ENCODE measurements around the gene NT5DC2. TPM values are rescaled to one million over a fixed set of nuclear protein-coding genes. Genes with fewer than 3 reads are reported as not detected.

The NT5DC2 gene
- total and polyA plus RNA-seq, 10 of the 15 experiments (the other 5 are each of a cell fraction or from before 2014, with no cell fraction given) = 21.6 to 135 (median 66.8) TPM

GRCh38 chr3:52494445-52494844 is 39.2 kb downstream of the NT5DC2 start:
- DNase-seq (ENCODE audit: low read depth, low spot score) (no peak), ATAC-seq (no peak), FAIRE-seq (no peak)
- ChIA-PET RAD21 (ENCODE audit: unreplicated experiment) (no interaction called here), CTCF (interaction anchor here (0.7 kb wide), 1 partner anchor 13 kb away, joined by 3 read pairs; no protein-coding TSS in a partner anchor), SMC1A (ENCODE audit: uncharacterized antibody, unreplicated experiment) (no interaction called here), POLR2A (no interaction called here)
- Histone ChIP-seq H3K9me3 (replicated peaks; ENCODE audit: control insufficient read depth, insufficient read depth, low read length) (no peaks in the 10 kb centered on the region), H3K79me2 (ENCODE audit: control insufficient read depth, insufficient read depth, low read length) (no peaks in the 10 kb centered on the region), H3K27ac (ENCODE audit: control insufficient read depth, insufficient read depth) (no peak overlapping the region), H2AFZ (ENCODE audit: control insufficient read depth, low read depth, low read length) (no peak overlapping the region), H3K4me3 (no peak overlapping the region), H3K4me1 (ENCODE audit: control insufficient read depth, insufficient read depth, low read length) (no peaks in the 10 kb centered on the region), H3K27me3 (replicated peaks in 1 of 2; ENCODE audit: control insufficient read depth in 2 of 2, insufficient read depth in 2 of 2, low read length in 1 of 2) (no peaks in the 10 kb centered on the region), H3K36me3 (ENCODE audit: control insufficient read depth in 2 of 2, insufficient read depth in 2 of 2, low read length in 1 of 2) (peaks cover 0 to 15% of the 10 kb centered on the region in 2 experiments; a peak in 3 of 4 replicates), H4K20me1 (ENCODE audit: control insufficient read depth, insufficient read depth) (no peaks in the 10 kb centered on the region), H3K4me2 (ENCODE audit: control insufficient read depth, insufficient read depth) (no peak overlapping the region), H3K9ac (ENCODE audit: control insufficient read depth, insufficient read depth, low read length) (no peak overlapping the region)
- in situ Hi-C loops (cut with MboI) = no loop called here
- 89% methylated on average over 7 of the region's 7 CpGs for WGBS (ENCODE audit: insufficient coverage, insufficient replicate concordance, low lambda C conversion rate, missing lambda C conversion rate)
- no TSS peak for BruUV-seq (replicated peaks)
- intact Hi-C loops (cut with micrococcal nuclease; ENCODE audit: unreplicated experiment) = no loop called here
- TF ChIP-seq, protein P1, sequence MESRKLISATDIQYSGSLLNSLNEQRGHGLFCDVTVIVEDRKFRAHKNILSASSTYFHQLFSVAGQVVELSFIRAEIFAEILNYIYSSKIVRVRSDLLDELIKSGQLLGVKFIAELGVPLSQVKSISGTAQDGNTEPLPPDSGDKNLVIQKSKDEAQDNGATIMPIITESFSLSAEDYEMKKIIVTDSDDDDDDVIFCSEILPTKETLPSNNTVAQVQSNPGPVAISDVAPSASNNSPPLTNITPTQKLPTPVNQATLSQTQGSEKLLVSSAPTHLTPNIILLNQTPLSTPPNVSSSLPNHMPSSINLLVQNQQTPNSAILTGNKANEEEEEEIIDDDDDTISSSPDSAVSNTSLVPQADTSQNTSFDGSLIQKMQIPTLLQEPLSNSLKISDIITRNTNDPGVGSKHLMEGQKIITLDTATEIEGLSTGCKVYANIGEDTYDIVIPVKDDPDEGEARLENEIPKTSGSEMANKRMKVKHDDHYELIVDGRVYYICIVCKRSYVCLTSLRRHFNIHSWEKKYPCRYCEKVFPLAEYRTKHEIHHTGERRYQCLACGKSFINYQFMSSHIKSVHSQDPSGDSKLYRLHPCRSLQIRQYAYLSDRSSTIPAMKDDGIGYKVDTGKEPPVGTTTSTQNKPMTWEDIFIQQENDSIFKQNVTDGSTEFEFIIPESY (IDR thresholded peaks at IDR 0.05) = no peak
- TF ChIP-seq EZH2 (IDR thresholded peaks at IDR 0.05; ENCODE audit: borderline replicate concordance, control insufficient read depth, low read depth, low read length) = no peak
- no peak for TF ChIP-seq BHLHE40 (IDR thresholded peaks at IDR 0.05; ENCODE audit: borderline replicate concordance in 1 of 2, low read depth in 2 of 2, low read length in 1 of 2)
- TF ChIP-seq ASH2L (IDR thresholded peaks at IDR 0.05; ENCODE audit: borderline replicate concordance, low read depth) = no peak
- TF ChIP-seq SUPT20H (IDR thresholded peaks at IDR 0.05; ENCODE audit: borderline replicate concordance, control insufficient read depth, low read depth, low read length) = no peak
- no peak for TF ChIP-seq MEF2B (IDR thresholded peaks at IDR 0.05; ENCODE audit: partially characterized antibody, poor library complexity, severe bottlenecking)
- no peak for TF ChIP-seq MXI1 (IDR thresholded peaks at IDR 0.05; ENCODE audit: low read depth, low read length)
- no peak for TF ChIP-seq DPF2 (IDR thresholded peaks at IDR 0.05)
- TF ChIP-seq, protein P2, sequence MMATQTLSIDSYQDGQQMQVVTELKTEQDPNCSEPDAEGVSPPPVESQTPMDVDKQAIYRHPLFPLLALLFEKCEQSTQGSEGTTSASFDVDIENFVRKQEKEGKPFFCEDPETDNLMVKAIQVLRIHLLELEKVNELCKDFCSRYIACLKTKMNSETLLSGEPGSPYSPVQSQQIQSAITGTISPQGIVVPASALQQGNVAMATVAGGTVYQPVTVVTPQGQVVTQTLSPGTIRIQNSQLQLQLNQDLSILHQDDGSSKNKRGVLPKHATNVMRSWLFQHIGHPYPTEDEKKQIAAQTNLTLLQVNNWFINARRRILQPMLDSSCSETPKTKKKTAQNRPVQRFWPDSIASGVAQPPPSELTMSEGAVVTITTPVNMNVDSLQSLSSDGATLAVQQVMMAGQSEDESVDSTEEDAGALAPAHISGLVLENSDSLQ (IDR thresholded peaks at IDR 0.05) = no peak
- no peak for TF ChIP-seq GATAD2B (conservative IDR thresholded peaks at IDR 0.05; ENCODE audit: low read depth)
- TF ChIP-seq IKZF2 (IDR thresholded peaks at IDR 0.05) = no peak
- TF ChIP-seq ZBTB40 (IDR thresholded peaks at IDR 0.05; ENCODE audit: borderline replicate concordance) = no peak
- no peak for TF ChIP-seq TCF7 (IDR thresholded peaks at IDR 0.05; ENCODE audit: borderline replicate concordance)
- TF ChIP-seq RAD21 (IDR thresholded peaks at IDR 0.05; ENCODE audit: insufficient read depth, low read depth, low read length) = no peak
- no peak for TF ChIP-seq PML (IDR thresholded peaks at IDR 0.05; ENCODE audit: low read length)
